GM18498 (cell line): ENCODE data around the gene ABCB9.

Experiments used
- ATAC-seq: cut with Tn5 transposase; IDR thresholded peaks from one replicate; pipeline ENCODE4 v1.9.1; 2021; ENCODE audit warnings: mild to moderate bottlenecking, moderate library complexity; ENCODE audit not compliant: unreplicated experiment

The ABCB9 gene

GRCh38 chr12:122884091-122884826 is 82.0 kb downstream of the ABCB9 start:
- no peak for ATAC-seq

GRCh38 chr12:122882908-122883558 is 83.2 kb downstream of the ABCB9 start:
- no peak for ATAC-seq

- ATAC-seq: no peak
These were observed 85.6 kb downstream of the ABCB9 start for GRCh38 chr12:122880668-122881067.

- no peak for ATAC-seq
These were observed 86.1 kb downstream of the ABCB9 start for GRCh38 chr12:122880155-122880667.
